Activated T-cell treated with anti-CD3 and anti-CD28 coated beads for 48 hours (primary cell): ENCODE data around the gene NTRK2.

Experiments
- DNase-seq: peaks from one replicate; pipeline ENCODE4 v3.0.0-alpha.2; 2020; ENCODE audit warnings: low read depth

Gene NTRK2

GRCh38 chr9:84818791-84819190, 149.3 kb downstream of the NTRK2 start:
- no peak for DNase-seq

GRCh38 chr9:84819491-84819991, 150.0 kb downstream of the NTRK2 start:
- no peak for DNase-seq

GRCh38 chr9:84821431-84821830, 151.9 kb downstream of the NTRK2 start:
- DNase-seq, result no peak

- DNase-seq, result no peak
These were observed 153.2 kb downstream of the NTRK2 start for GRCh38 chr9:84822589-84823233.

GRCh38 chr9:84823421-84824271, 154.1 kb downstream of the NTRK2 start:
- DNase-seq, result no peak

- DNase-seq, result no peak
These were observed 157.8 kb downstream of the NTRK2 start for GRCh38 chr9:84827216-84827765.

GRCh38 chr9:84828046-84828445, 158.5 kb downstream of the NTRK2 start:
- DNase-seq, result no peak

- DNase-seq, result no peak
These were observed 159.9 kb downstream of the NTRK2 start for GRCh38 chr9:84829471-84829870.

- no peak for DNase-seq
These were observed 160.6 kb downstream of the NTRK2 start for GRCh38 chr9:84829997-84830696.

- DNase-seq, result no peak
These were observed 161.8 kb downstream of the NTRK2 start for GRCh38 chr9:84831377-84831776.

GRCh38 chr9:84832453-84832852, 162.9 kb downstream of the NTRK2 start:
- DNase-seq, result no peak

- no peak for DNase-seq
These were observed 164.9 kb downstream of the NTRK2 start for GRCh38 chr9:84834426-84834825.

GRCh38 chr9:84835745-84836144, 166.2 kb downstream of the NTRK2 start:
- no peak for DNase-seq

- no peak for DNase-seq
These were observed 169.3 kb downstream of the NTRK2 start for GRCh38 chr9:84838879-84839278.

- DNase-seq, result no peak
These were observed 170.0 kb downstream of the NTRK2 start for GRCh38 chr9:84839541-84839940.

- no peak for DNase-seq
These were observed 172.4 kb downstream of the NTRK2 start for GRCh38 chr9:84841931-84842330.

GRCh38 chr9:84843175-84843824, 173.8 kb downstream of the NTRK2 start:
- DNase-seq, result no peak

- no peak for DNase-seq
These were observed 176.7 kb downstream of the NTRK2 start for GRCh38 chr9:84845956-84846900.

- no peak for DNase-seq
These were observed 177.4 kb downstream of the NTRK2 start for GRCh38 chr9:84846906-84847305.

- no peak for DNase-seq
These were observed 179.5 kb downstream of the NTRK2 start for GRCh38 chr9:84849049-84849448.
